ENCODE data around the gene TRAPPC3.

TRAPPC3 gene

GRCh38 chr1:36096500-36097432 is 52.5 kb downstream of the TRAPPC3 start:
- TF ChIP-seq, protein P1, sequence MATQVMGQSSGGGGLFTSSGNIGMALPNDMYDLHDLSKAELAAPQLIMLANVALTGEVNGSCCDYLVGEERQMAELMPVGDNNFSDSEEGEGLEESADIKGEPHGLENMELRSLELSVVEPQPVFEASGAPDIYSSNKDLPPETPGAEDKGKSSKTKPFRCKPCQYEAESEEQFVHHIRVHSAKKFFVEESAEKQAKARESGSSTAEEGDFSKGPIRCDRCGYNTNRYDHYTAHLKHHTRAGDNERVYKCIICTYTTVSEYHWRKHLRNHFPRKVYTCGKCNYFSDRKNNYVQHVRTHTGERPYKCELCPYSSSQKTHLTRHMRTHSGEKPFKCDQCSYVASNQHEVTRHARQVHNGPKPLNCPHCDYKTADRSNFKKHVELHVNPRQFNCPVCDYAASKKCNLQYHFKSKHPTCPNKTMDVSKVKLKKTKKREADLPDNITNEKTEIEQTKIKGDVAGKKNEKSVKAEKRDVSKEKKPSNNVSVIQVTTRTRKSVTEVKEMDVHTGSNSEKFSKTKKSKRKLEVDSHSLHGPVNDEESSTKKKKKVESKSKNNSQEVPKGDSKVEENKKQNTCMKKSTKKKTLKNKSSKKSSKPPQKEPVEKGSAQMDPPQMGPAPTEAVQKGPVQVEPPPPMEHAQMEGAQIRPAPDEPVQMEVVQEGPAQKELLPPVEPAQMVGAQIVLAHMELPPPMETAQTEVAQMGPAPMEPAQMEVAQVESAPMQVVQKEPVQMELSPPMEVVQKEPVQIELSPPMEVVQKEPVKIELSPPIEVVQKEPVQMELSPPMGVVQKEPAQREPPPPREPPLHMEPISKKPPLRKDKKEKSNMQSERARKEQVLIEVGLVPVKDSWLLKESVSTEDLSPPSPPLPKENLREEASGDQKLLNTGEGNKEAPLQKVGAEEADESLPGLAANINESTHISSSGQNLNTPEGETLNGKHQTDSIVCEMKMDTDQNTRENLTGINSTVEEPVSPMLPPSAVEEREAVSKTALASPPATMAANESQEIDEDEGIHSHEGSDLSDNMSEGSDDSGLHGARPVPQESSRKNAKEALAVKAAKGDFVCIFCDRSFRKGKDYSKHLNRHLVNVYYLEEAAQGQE (IDR thresholded peaks at IDR 0.05; ENCODE audit: insufficient replicate concordance, low read depth), result no peak
- TF ChIP-seq GABPA (IDR thresholded peaks at IDR 0.05; ENCODE audit: low read depth) (no peak), POLR2AphosphoS5 (IDR thresholded peaks at IDR 0.05; ENCODE audit: low read depth) (no peak), SPI1 (IDR thresholded peaks at IDR 0.05; ENCODE audit: borderline replicate concordance, low read depth) (no peak)
- TF ChIP-seq, protein P2, sequence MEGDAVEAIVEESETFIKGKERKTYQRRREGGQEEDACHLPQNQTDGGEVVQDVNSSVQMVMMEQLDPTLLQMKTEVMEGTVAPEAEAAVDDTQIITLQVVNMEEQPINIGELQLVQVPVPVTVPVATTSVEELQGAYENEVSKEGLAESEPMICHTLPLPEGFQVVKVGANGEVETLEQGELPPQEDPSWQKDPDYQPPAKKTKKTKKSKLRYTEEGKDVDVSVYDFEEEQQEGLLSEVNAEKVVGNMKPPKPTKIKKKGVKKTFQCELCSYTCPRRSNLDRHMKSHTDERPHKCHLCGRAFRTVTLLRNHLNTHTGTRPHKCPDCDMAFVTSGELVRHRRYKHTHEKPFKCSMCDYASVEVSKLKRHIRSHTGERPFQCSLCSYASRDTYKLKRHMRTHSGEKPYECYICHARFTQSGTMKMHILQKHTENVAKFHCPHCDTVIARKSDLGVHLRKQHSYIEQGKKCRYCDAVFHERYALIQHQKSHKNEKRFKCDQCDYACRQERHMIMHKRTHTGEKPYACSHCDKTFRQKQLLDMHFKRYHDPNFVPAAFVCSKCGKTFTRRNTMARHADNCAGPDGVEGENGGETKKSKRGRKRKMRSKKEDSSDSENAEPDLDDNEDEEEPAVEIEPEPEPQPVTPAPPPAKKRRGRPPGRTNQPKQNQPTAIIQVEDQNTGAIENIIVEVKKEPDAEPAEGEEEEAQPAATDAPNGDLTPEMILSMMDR (IDR thresholded peaks at IDR 0.05; ENCODE audit: insufficient read depth, low read length), result no peak
- H3K27ac ChIP-seq (replicated peaks), result peak overlapping the region; percentile 75
- no peak for DNase-seq (ENCODE audit: low read depth in 1 of 2, low spot score in 1 of 2)
- no peak overlapping the region for H3K4me3 ChIP-seq (replicated peaks; ENCODE audit: insufficient read depth, low read length)
- H3K27me3 ChIP-seq (ENCODE audit: insufficient read depth, poor library complexity, severe bottlenecking), result no peaks in the 10 kb centered on the region

DNA sequence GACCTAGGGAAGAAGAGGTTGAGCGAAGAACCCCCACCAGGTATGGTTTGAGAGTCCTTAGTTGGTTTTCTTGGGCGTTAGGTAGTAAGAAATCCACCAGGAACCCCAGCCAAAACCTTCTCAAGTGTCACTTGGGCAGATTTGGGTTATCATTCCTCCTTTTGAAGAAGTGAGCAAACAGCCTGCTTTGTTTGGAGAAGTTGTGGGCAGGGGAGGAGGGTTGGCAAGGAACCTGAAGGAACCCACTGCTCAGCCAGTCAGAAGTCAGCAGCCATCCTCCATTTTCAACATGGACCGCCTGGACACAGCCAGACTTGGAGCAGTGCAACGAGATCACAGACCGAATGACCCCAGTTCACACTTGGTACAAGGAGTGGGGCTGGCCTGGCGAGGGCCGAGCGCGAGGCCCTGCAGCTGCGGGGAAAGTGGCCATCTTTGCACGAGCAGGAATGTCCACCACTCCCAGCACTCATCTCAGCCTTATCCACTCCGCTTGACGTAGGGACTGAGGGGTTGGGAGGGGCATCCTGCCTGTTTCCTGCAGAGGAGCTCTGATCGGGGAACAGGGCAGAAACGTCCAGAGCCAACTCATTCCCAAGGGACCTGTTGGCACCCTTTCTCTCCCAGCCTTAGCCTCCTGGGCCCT is 53.4 kb downstream of the TRAPPC3 start:
- Histone ChIP-seq H3K27ac (replicated peaks) (peak overlapping the region; percentile 75), H3K4me3 (replicated peaks; ENCODE audit: insufficient read depth, low read length) (no peak overlapping the region), H3K27me3 (ENCODE audit: insufficient read depth, poor library complexity, severe bottlenecking) (no peaks in the 10 kb centered on the region)
- peak; percentile 60 to 84 for DNase-seq (ENCODE audit: low read depth in 1 of 2, low spot score in 1 of 2)
- TF ChIP-seq SPI1 (IDR thresholded peaks at IDR 0.05; ENCODE audit: borderline replicate concordance, low read depth), result peak; percentile 68; the same call in 1 of the 2 replicates
- peak; percentile 36; the same call in 1 of the 2 replicates for TF ChIP-seq POLR2AphosphoS5 (IDR thresholded peaks at IDR 0.05; ENCODE audit: low read depth)
- TF ChIP-seq GABPA (IDR thresholded peaks at IDR 0.05; ENCODE audit: low read depth), result no peak
- TF ChIP-seq, protein P1 (IDR thresholded peaks at IDR 0.05; ENCODE audit: insufficient replicate concordance, low read depth), result no peak

GRCh38 chr1:36094621-36095061 is 54.6 kb downstream of the TRAPPC3 start:
- Histone ChIP-seq H3K27me3 (ENCODE audit: insufficient read depth, poor library complexity, severe bottlenecking) (no peaks in the 10 kb centered on the region), H3K27ac (replicated peaks) (0 out of 2 replicates have a peak overlapping the region, but pooled peaks have one; percentile 75), H3K4me3 (replicated peaks; ENCODE audit: insufficient read depth, low read length) (no peak overlapping the region)
- DNase-seq (ENCODE audit: low read depth in 1 of 2, low spot score in 1 of 2), result no peak
- TF ChIP-seq POLR2AphosphoS5 (IDR thresholded peaks at IDR 0.05; ENCODE audit: low read depth) (no peak), SPI1 (IDR thresholded peaks at IDR 0.05; ENCODE audit: borderline replicate concordance, low read depth) (no peak), GABPA (IDR thresholded peaks at IDR 0.05; ENCODE audit: low read depth) (no peak)
- TF ChIP-seq, protein P1 (IDR thresholded peaks at IDR 0.05; ENCODE audit: insufficient replicate concordance, low read depth), result no peak
- TF ChIP-seq, protein P2 (IDR thresholded peaks at IDR 0.05; ENCODE audit: insufficient read depth, low read length), result no peak

All from HL-60 (cell line).